NCI-H187 treated with DMSO at 0.1 percent for 48 hours (cell line): Measurements from ENCODE around the gene TENM4.
"Not testable (repeated sequence)": the region's sequence is repeated elsewhere in the genome, so short reads cannot be mapped to it uniquely, and the experiment has no call there.

Experiments
- DNase-seq: peaks from one replicate; lab custom pipeline; 2025; lab: John Stamatoyannopoulos, UW

Gene TENM4

GRCh38 chr11:78841456-78842060, 599.3 kb downstream of the TENM4 start:
- no peak for DNase-seq

GRCh38 chr11:78840623-78841022, 600.2 kb downstream of the TENM4 start:
- DNase-seq = no peak

DNA sequence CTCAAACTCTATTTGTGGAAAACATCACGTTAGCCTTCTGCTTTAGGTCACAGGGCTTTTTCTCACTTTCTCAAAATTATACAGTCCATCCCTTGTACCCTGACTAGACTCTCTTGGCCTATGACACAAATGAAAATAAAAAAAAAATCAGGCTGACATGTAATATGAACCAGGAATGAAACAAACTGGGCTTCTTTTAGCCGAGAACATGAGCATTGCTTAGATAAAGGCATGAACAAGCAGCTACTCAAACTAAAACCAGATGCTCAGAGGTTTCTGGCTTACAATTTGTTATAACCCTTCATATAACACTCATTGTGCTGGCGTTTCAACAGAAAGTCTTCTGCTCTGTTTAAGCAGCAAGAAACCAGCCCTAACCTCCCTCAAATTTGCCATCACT, 600.6 kb downstream of the TENM4 start:
- DNase-seq = no peak

- DNase-seq = no peak
Measured at GRCh38 chr11:78838417-78838816, 602.4 kb downstream of the TENM4 start.

- no peak for DNase-seq
Measured at GRCh38 chr11:78835646-78836045, 605.2 kb downstream of the TENM4 start.

GRCh38 chr11:78834886-78835285, 605.9 kb downstream of the TENM4 start:
- no peak for DNase-seq

- DNase-seq = no peak
Measured at GRCh38 chr11:78833237-78833636, 607.6 kb downstream of the TENM4 start.

GRCh38 chr11:78832226-78832947, 608.4 kb downstream of the TENM4 start:
- DNase-seq = no peak

DNA sequence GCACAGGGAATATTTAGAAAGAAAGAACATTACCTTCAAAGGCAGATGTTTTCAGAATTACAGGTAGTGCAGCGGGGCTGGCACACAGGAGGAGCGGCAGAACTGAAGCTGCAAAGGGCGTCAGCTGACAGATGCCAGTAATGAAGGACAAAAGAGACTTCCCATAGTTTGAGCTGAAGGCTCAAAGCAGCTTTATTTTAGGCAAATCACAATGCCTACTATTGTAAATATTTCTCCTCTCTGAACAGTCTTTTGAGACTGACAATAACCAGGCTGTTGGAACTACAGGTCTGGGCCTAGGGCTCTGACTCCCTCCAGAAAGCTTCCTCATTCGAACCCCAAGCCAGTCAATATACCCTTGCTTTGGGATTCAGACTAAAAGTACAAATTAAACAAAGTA, 609.3 kb downstream of the TENM4 start:
- no peak for DNase-seq

DNA sequence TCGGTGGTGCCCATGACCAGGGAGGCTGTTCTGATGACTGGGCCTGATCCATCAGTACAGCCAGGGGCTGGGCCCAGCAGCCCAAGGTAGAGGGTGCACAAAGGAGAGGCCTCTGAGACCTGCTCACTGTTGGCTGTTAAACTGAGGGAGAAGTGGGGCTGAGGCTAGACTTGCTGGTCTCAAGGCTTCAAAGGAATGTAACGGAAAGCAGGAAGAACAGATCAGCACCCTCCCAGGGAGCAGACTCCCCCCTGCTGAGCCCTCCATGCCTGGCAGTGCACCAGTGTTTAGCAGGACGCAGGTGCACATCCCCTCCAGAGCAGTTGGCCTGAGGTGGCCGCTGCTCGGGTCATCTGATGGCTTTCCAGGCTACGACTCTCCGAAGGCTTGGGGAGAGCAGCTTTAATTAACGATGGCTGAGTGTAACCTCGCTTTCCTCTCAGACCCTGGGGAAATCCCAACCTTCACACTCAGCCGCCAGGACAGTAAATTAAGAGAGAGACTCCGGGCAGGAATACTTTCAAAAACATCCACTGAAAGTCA, 610.5 kb downstream of the TENM4 start:
- DNase-seq = no peak

- no peak for DNase-seq
Measured at GRCh38 chr11:78829146-78829545, 611.7 kb downstream of the TENM4 start.

- DNase-seq = no peak
Measured at GRCh38 chr11:78828676-78829075, 612.2 kb downstream of the TENM4 start.

- DNase-seq = not testable (repeated sequence)
Measured at GRCh38 chr11:78827291-78827690, 613.5 kb downstream of the TENM4 start.

- DNase-seq = no peak
Measured at GRCh38 chr11:78825591-78826020, 615.2 kb downstream of the TENM4 start.

GRCh38 chr11:78823588-78823987, 617.2 kb downstream of the TENM4 start:
- DNase-seq = no peak

DNA sequence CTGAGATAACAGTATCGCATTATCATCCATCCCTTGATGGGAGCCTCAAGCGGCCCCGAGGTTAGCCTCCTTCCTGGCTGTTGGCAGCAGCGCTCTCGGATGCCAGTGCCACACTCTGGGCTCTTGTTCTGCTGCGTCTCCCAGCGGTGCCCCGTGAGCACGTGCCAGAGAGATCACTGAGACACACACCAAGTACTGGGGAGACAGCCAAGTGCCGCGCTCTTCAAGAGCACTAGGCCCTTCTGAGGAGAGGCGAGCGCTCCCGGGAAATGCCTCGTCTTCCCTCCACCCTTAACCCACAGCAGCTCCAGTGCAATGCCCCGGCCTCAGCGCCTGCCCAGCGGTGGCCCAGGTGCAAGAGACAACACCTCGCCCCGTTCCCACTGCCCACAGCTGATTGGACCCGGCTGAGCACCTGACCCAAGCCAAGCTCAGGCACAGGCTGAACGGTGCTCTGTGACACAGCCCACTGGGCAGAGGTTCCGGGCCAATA, 617.9 kb downstream of the TENM4 start:
- no peak for DNase-seq

- DNase-seq = no peak
Measured at GRCh38 chr11:78821371-78822306, 619.2 kb downstream of the TENM4 start.

GRCh38 chr11:78820741-78821140, 620.1 kb downstream of the TENM4 start:
- DNase-seq = no peak

GRCh38 chr11:78818201-78818600, 622.6 kb downstream of the TENM4 start:
- no peak for DNase-seq

GRCh38 chr11:78815831-78816230, 625.0 kb downstream of the TENM4 start:
- no peak for DNase-seq

DNA sequence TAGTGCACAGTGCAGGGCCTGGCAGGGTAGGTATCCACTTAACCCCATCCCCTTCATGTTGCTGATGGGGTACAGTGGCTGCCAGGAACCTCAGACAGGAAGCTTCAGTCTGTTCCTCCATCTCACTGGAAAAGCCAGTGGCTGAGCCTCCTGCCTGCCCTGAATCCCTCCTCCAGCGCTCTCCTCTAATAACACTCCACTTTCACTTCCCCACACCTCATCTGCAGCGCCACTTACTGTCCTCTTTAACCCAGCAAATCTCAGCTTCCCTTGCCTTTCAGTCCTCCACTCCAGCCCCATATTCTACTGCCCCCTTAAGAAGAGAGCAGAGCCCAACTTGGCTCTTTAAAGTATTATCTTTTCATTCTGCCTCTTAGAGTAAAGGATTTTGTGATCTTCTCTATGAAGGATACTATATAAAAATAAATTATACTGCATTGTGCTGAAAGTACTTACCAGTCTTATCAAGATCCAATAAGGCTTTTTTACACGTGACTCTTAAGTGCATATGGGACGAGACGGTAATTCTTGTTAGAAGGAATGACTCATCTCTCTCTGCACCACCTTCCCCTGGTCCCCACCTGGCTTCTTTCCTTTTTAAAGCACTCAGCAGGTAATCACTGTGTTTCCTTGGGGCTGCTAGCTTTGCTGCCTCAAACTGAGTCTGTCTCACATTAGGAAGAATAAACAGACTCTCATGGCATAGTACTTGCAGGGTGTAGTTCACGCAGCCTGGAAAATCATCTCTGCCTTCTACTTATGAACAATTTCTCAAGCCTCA, 628.1 kb downstream of the TENM4 start:
- DNase-seq = peak; percentile 8
